Caco-2 (cell line): Measurements from ENCODE around the gene IL11RA. TPM values are rescaled to one million over a fixed set of nuclear protein-coding genes. Genes with fewer than 3 reads are reported as not detected.

Source experiments
- BruUV-seq: library from RNA; stranded (reverse); fragments of 400-500 nt; replicated peaks from 2 replicates; lab custom pipeline; 2021; lab: Mats Ljungman, UMichigan
- CTCF ChIA-PET: fragments of 300-600 bp; sonication (Branson Sonifier 250); formaldehyde crosslinking; loops from one replicate; lab custom pipeline; 2022; ENCODE audit warnings: antibody characterized with exemption; lab: Charles Lee
- POLR2A ChIA-PET: fragments of 300-600 bp; sonication (Branson Sonifier 250); formaldehyde crosslinking; loops from one replicate; lab custom pipeline; 2022; ENCODE audit warnings: antibody characterized with exemption; lab: Charles Lee
- DNase-seq, 2 experiments: peaks; one replicate each; pipeline versions ENCODE4 v3.0.0 to v3.0.0-alpha.2; 2020 to 2022
- H3K27me3 ChIP-seq: replicated peaks from 2 replicates; pipeline ENCODE4 v1.6.0; 2011; ENCODE audit warnings: low read length; ENCODE audit not compliant: control insufficient read depth, insufficient read depth
- H3K36me3 ChIP-seq: 2 replicates; pipeline ENCODE4 v1.5.1; 2011; ENCODE audit warnings: low read length; ENCODE audit not compliant: control insufficient read depth, insufficient read depth
- H3K4me1 ChIP-seq: fragments of 250-450 bp; sonication (Bioruptor Pico); 2 replicates; pipeline ENCODE4 v1.5.1; 2020; ENCODE audit warnings: mild to moderate bottlenecking
- H3K4me3 ChIP-seq: 2 replicates; pipeline ENCODE4 v1.5.1; 2011; ENCODE audit warnings: low read depth, mild to moderate bottlenecking, control low read depth, low read length
- H3K9me3 ChIP-seq: fragments of 250-450 bp; sonication (Bioruptor Pico); 2 replicates; pipeline ENCODE4 v1.5.1; 2020; ENCODE audit warnings: mild to moderate bottlenecking, moderate library complexity
- H3K27ac Mint-ChIP-seq: one replicate; pipeline ENCODE4 v1.8.0; 2022; ENCODE audit warnings: mixed read lengths; ENCODE audit not compliant: unreplicated experiment
- H3K27me3 Mint-ChIP-seq: one replicate; pipeline ENCODE4 v1.8.0; 2022; ENCODE audit warnings: mixed read lengths; ENCODE audit not compliant: insufficient read depth, unreplicated experiment
- H3K36me3 Mint-ChIP-seq: one replicate; pipeline ENCODE4 v1.8.0; 2022; ENCODE audit warnings: mild to moderate bottlenecking, mixed read lengths; ENCODE audit not compliant: insufficient read depth, unreplicated experiment
- H3K4me1 Mint-ChIP-seq: one replicate; pipeline ENCODE4 v1.8.0; 2022; ENCODE audit warnings: low read depth, mixed read lengths; ENCODE audit not compliant: unreplicated experiment
- H3K4me3 Mint-ChIP-seq: one replicate; pipeline ENCODE4 v1.8.0; 2022; ENCODE audit warnings: mild to moderate bottlenecking, moderate library complexity, mixed read lengths; ENCODE audit not compliant: unreplicated experiment
- H3K9me3 Mint-ChIP-seq: one replicate; pipeline ENCODE4 v1.8.0; 2022; ENCODE audit warnings: mixed read lengths; ENCODE audit not compliant: unreplicated experiment
- intact Hi-C: fragments of 100-400 bp; cut with micrococcal nuclease; formaldehyde crosslinking; loops from one replicate; pipeline ENCODE4 v1.10.0; 2022; ENCODE audit not compliant: unreplicated experiment
- total RNA-seq: library from RNA; stranded (reverse); gene quantifications from 2 replicates; pipeline ENCODE4 v1.2.3, GENCODE V29; 2022
- TF ChIP-seq, protein P1 (sequence below), 2 experiments: fragments of 200-600 bp in 1 of 2; IDR thresholded peaks; 1 replicate in 1 of 2; 2 replicates in 1 of 2; pipeline versions ENCODE4 v1.5.1 to v1.8.0; 2011 to 2022; ENCODE audit warnings: antibody characterized with exemption in 1 of 2, control low read depth in 1 of 2, inconsistent platforms in 1 of 2, low read depth in 1 of 2, low read length in 1 of 2, mild to moderate bottlenecking in 1 of 2, moderate library complexity in 1 of 2; ENCODE audit not compliant: insufficient read depth in 1 of 2, severe bottlenecking in 1 of 2, unreplicated experiment in 1 of 2

The IL11RA gene
- total RNA-seq, 1 experiment from 2014 or later = 5.6 TPM

DNA sequence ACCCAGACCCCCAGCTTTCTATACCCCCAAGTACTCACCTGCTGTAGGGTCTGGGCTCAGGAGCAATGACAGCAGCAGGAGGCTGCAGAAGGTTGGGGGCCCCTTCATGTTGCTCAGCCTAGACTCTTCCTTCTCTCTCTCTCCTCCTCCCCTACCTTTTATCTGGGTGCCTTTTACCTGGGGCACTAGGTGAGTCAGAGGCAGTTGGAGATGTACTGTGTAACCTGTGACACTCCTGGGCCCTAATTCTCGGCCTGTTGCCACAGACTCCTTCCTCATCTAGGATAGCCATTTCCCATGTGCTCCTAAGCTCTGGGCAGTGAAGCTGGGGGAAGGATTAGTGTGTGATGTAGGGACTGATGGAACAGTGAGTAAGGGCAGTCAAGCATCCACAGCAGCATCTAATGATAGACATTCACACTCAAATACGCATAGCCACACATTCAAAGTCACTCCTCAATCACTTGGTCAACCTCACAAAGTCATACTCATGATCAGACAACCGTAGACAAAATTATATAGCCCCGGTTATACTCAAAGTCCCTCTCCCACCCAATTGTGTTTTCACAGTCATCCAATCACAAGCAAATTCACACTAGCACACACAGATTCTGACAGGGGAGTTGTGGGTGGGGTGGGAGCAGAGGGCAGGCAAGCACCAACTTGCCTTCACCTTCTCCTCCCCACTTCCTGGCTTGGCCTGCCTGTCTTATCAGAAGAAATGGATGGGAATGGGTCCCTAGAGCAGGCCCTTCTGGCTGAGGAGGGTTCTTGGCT, 10.7 kb downstream of the IL11RA start, which contains the start of gene CCL27:
Gene CCL27 (minus strand): TSS at position 132 of the 777 bp plus-strand sequence. CDS start 24 bp downstream, at position 108.
- BruUV-seq = no TSS peak
- H3K4me1 ChIP-seq = peaks cover 15% of the 10 kb centered on the region
- H3K4me3 ChIP-seq = no peak within 1 kb of the TSS
- no peak for DNase-seq
- POLR2A ChIA-PET = interaction anchor here (0.5 kb wide), 1 partner anchor 190 kb away, joined by 3 read pairs; no protein-coding TSS in a partner anchor
- intact Hi-C loops = no loop called here
- no peaks in the 10 kb centered on the region for H3K36me3 ChIP-seq
- CTCF ChIA-PET = interaction anchor here (0.7 kb wide), 1 partner anchor 460 kb away, joined by 3 read pairs; no protein-coding TSS in a partner anchor
- no peaks in the 10 kb centered on the region for H3K27me3 ChIP-seq
- peaks cover 28% of the 10 kb centered on the region for H3K4me1 Mint-ChIP-seq
- TF ChIP-seq, protein P1, sequence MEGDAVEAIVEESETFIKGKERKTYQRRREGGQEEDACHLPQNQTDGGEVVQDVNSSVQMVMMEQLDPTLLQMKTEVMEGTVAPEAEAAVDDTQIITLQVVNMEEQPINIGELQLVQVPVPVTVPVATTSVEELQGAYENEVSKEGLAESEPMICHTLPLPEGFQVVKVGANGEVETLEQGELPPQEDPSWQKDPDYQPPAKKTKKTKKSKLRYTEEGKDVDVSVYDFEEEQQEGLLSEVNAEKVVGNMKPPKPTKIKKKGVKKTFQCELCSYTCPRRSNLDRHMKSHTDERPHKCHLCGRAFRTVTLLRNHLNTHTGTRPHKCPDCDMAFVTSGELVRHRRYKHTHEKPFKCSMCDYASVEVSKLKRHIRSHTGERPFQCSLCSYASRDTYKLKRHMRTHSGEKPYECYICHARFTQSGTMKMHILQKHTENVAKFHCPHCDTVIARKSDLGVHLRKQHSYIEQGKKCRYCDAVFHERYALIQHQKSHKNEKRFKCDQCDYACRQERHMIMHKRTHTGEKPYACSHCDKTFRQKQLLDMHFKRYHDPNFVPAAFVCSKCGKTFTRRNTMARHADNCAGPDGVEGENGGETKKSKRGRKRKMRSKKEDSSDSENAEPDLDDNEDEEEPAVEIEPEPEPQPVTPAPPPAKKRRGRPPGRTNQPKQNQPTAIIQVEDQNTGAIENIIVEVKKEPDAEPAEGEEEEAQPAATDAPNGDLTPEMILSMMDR (IDR thresholded peaks at IDR 0.05; ENCODE audit: insufficient read depth in 1 of 2, low read depth in 1 of 2, low read length in 1 of 2, severe bottlenecking in 1 of 2, unreplicated experiment in 1 of 2) = no peak
- no peaks in the 10 kb centered on the region for H3K36me3 Mint-ChIP-seq
- peak within 1 kb of the TSS; percentile 56 for H3K27ac Mint-ChIP-seq
- H3K27me3 Mint-ChIP-seq = no peaks in the 10 kb centered on the region
- H3K9me3 Mint-ChIP-seq = no peaks in the 10 kb centered on the region
- no peak within 1 kb of the TSS for H3K4me3 Mint-ChIP-seq
- no peaks in the 10 kb centered on the region for H3K9me3 ChIP-seq

DNA sequence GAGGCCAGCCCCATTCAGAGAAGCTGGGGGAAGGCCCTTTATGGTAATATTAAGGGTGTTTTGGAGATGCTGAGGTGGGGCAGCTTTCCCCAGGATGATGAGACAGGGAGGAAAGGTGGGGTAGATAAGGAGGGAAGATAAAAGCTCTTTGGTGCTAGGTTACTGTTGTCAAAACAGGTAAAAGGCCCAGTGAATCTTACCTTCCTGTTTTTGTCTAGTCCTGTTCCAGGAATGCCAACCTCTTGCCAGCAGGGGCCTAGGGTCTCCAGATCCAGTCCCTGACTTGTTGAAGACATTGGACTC, 11.3 kb downstream of the IL11RA start:
- POLR2A ChIA-PET = interaction anchor here (0.5 kb wide), 1 partner anchor 191 kb away, joined by 3 read pairs; no protein-coding TSS in a partner anchor
- Mint-ChIP-seq H3K9me3 (no peaks in the 10 kb centered on the region), H3K36me3 (no peaks in the 10 kb centered on the region), H3K27me3 (no peaks in the 10 kb centered on the region), H3K4me3 (no peak overlapping the region), H3K4me1 (peaks cover 28% of the 10 kb centered on the region), H3K27ac (peak overlapping the region; percentile 56)
- BruUV-seq = no TSS peak
- no peak overlapping the region for H3K4me3 ChIP-seq
- no peaks in the 10 kb centered on the region for H3K9me3 ChIP-seq
- TF ChIP-seq, protein P1 (IDR thresholded peaks at IDR 0.05; ENCODE audit: insufficient read depth in 1 of 2, low read depth in 1 of 2, low read length in 1 of 2, severe bottlenecking in 1 of 2, unreplicated experiment in 1 of 2) = no peak
- H3K27me3 ChIP-seq = no peaks in the 10 kb centered on the region
- CTCF ChIA-PET = no interaction called here
- intact Hi-C loops = no loop called here
- no peak for DNase-seq
- peaks cover 15% of the 10 kb centered on the region for H3K4me1 ChIP-seq
- no peaks in the 10 kb centered on the region for H3K36me3 ChIP-seq

DNA sequence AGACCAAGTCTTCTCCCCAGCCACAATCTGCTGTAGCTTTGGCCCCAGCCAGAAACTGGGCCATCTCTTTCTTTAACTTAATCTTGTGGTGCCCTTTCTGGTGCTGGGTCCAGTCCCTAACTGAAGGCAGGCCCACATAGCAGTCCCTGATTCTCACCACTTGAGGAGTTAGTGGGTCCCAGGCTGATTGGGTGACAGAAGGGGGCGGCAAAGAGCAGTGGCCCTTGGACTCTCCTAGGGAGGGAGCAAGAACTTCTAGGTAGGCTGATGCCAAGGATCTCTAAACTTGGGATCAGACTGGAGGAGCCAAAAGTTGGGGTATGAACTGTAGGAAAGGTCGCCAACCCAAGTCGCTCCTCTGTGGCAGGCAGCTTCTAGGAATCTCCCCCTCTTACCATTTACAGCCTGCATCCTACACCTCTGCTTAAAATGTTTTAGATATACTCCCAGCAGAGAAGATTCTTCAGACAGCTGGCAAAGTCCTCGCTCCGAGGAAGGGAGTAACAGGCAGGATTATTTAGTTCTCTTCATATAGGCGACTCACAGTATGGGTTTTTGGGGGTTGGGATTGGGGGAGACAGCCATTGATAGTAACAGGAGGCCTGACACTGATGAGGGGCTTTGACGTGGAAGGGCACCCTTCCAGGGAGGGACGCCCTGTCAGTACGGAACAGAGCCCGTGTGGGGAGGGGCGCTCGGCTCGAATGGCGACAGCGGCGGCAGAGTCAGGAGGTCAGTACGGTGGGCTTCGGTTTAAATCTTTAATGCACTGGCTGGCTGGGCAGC, 12.5 kb downstream of the IL11RA start:
- peak overlapping the region; percentile 81 for H3K4me3 Mint-ChIP-seq
- no peaks in the 10 kb centered on the region for H3K27me3 Mint-ChIP-seq
- no peaks in the 10 kb centered on the region for H3K9me3 Mint-ChIP-seq
- TF ChIP-seq, protein P1 (IDR thresholded peaks at IDR 0.05; ENCODE audit: insufficient read depth in 1 of 2, low read depth in 1 of 2, low read length in 1 of 2, severe bottlenecking in 1 of 2, unreplicated experiment in 1 of 2) = peak; percentile 38 to 78
- no TSS peak for BruUV-seq
- H3K36me3 ChIP-seq = no peaks in the 10 kb centered on the region
- H3K4me3 ChIP-seq = no peak overlapping the region
- intact Hi-C loops = loop anchor here (1.0 to 2.0 kb wide), 2 partner anchors 12 to 18 kb away; partner anchors contain the start of genes GALT and IL11RA
- H3K9me3 ChIP-seq = no peaks in the 10 kb centered on the region
- peak; percentile 68 to 72 for DNase-seq
- POLR2A ChIA-PET = no interaction called here
- peaks cover 15% of the 10 kb centered on the region for H3K4me1 ChIP-seq
- CTCF ChIA-PET = interaction anchor here (1.2 kb wide), 2 partner anchors 18 to 27 kb away, joined by 5 to 9 read pairs; partner anchors contain the start of genes GALT and SIGMAR1
- no peak overlapping the region for H3K27ac Mint-ChIP-seq
- no peaks in the 10 kb centered on the region for H3K27me3 ChIP-seq
- peaks cover 28% of the 10 kb centered on the region for H3K4me1 Mint-ChIP-seq
- no peaks in the 10 kb centered on the region for H3K36me3 Mint-ChIP-seq
